ENCODE results near the gene NKX1-1.

- TF ChIP-seq, protein P1, sequence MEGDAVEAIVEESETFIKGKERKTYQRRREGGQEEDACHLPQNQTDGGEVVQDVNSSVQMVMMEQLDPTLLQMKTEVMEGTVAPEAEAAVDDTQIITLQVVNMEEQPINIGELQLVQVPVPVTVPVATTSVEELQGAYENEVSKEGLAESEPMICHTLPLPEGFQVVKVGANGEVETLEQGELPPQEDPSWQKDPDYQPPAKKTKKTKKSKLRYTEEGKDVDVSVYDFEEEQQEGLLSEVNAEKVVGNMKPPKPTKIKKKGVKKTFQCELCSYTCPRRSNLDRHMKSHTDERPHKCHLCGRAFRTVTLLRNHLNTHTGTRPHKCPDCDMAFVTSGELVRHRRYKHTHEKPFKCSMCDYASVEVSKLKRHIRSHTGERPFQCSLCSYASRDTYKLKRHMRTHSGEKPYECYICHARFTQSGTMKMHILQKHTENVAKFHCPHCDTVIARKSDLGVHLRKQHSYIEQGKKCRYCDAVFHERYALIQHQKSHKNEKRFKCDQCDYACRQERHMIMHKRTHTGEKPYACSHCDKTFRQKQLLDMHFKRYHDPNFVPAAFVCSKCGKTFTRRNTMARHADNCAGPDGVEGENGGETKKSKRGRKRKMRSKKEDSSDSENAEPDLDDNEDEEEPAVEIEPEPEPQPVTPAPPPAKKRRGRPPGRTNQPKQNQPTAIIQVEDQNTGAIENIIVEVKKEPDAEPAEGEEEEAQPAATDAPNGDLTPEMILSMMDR (IDR thresholded peaks at IDR 0.05) = no peak
- no peak for TF ChIP-seq POLR2A (IDR thresholded peaks at IDR 0.05)
Measured at GRCh38 chr4:1417522-1418390, 11.5 kb upstream of the NKX1-1 start.

Data from testis (tissue), 2 donors.